Activated T-cell treated with anti-CD3 and anti-CD28 coated beads, Interleukin-2, amount 50 U/mL, for 24 hours (primary cell): ENCODE measurements around the gene MACROD1.

ENCODE experiments used
- DNase-seq: peaks from one replicate; pipeline ENCODE4 v3.0.0-alpha.2; 2020
- H3K27ac Mint-ChIP-seq: 2 replicates; pipeline ENCODE4 v1.8.0; 2020; ENCODE audit warnings: mild to moderate bottlenecking, mixed read lengths
- H3K27me3 Mint-ChIP-seq: 2 replicates; pipeline ENCODE4 v1.8.0; 2020; ENCODE audit warnings: mixed read lengths
- H3K36me3 Mint-ChIP-seq: 2 replicates; pipeline ENCODE4 v1.8.0; 2020; ENCODE audit warnings: low read depth, mixed read lengths
- H3K4me1 Mint-ChIP-seq: 2 replicates; pipeline ENCODE4 v1.8.0; 2020; ENCODE audit warnings: low read depth, mixed read lengths
- H3K4me3 Mint-ChIP-seq: 2 replicates; pipeline ENCODE4 v1.8.0; 2020; ENCODE audit warnings: mild to moderate bottlenecking, moderate library complexity, mixed read lengths
- H3K9me3 Mint-ChIP-seq: 2 replicates; pipeline ENCODE4 v1.8.0; 2020; ENCODE audit warnings: mixed read lengths

Gene MACROD1

GRCh38 chr11:64081745-64082442, 84.0 kb downstream of the MACROD1 start:
- DNase-seq: no peak
- Mint-ChIP-seq H3K4me1 (no peaks in the 10 kb centered on the region), H3K27me3 (no peaks in the 10 kb centered on the region), H3K4me3 (no peak overlapping the region), H3K27ac (no peak overlapping the region), H3K9me3 (no peaks in the 10 kb centered on the region), H3K36me3 (no peaks in the 10 kb centered on the region)

GRCh38 chr11:64080390-64080789, 85.5 kb downstream of the MACROD1 start:
- Mint-ChIP-seq H3K4me1 (no peaks in the 10 kb centered on the region), H3K27ac (no peak overlapping the region), H3K27me3 (no peaks in the 10 kb centered on the region), H3K9me3 (no peaks in the 10 kb centered on the region), H3K36me3 (no peaks in the 10 kb centered on the region), H3K4me3 (no peak overlapping the region)
- DNase-seq: no peak

GRCh38 chr11:64078905-64079304, 87.0 kb downstream of the MACROD1 start:
- Mint-ChIP-seq H3K4me3 (no peak overlapping the region), H3K27me3 (no peaks in the 10 kb centered on the region), H3K36me3 (no peaks in the 10 kb centered on the region), H3K27ac (no peak overlapping the region), H3K9me3 (no peaks in the 10 kb centered on the region), H3K4me1 (peaks cover 4% of the 10 kb centered on the region)
- no peak for DNase-seq

- H3K4me3 Mint-ChIP-seq: no peak overlapping the region
- no peaks in the 10 kb centered on the region for H3K9me3 Mint-ChIP-seq
- no peaks in the 10 kb centered on the region for H3K36me3 Mint-ChIP-seq
- DNase-seq: no peak
- no peak overlapping the region for H3K27ac Mint-ChIP-seq
- peaks cover 4% of the 10 kb centered on the region for H3K4me1 Mint-ChIP-seq
- no peaks in the 10 kb centered on the region for H3K27me3 Mint-ChIP-seq
Measured at GRCh38 chr11:64078284-64078683, 87.6 kb downstream of the MACROD1 start.

GRCh38 chr11:64077607-64078006, 88.3 kb downstream of the MACROD1 start:
- Mint-ChIP-seq H3K9me3 (no peaks in the 10 kb centered on the region), H3K36me3 (no peaks in the 10 kb centered on the region), H3K27me3 (no peaks in the 10 kb centered on the region), H3K27ac (no peak overlapping the region), H3K4me3 (no peak overlapping the region), H3K4me1 (peaks cover 4% of the 10 kb centered on the region)
- DNase-seq: no peak

- H3K27me3 Mint-ChIP-seq: no peaks in the 10 kb centered on the region
- DNase-seq: no peak
- H3K36me3 Mint-ChIP-seq: no peaks in the 10 kb centered on the region
- no peak overlapping the region for H3K27ac Mint-ChIP-seq
- H3K4me1 Mint-ChIP-seq: peaks cover 4% of the 10 kb centered on the region
- no peaks in the 10 kb centered on the region for H3K9me3 Mint-ChIP-seq
- no peak overlapping the region for H3K4me3 Mint-ChIP-seq
Measured at GRCh38 chr11:64076758-64077157, 89.2 kb downstream of the MACROD1 start.

DNA sequence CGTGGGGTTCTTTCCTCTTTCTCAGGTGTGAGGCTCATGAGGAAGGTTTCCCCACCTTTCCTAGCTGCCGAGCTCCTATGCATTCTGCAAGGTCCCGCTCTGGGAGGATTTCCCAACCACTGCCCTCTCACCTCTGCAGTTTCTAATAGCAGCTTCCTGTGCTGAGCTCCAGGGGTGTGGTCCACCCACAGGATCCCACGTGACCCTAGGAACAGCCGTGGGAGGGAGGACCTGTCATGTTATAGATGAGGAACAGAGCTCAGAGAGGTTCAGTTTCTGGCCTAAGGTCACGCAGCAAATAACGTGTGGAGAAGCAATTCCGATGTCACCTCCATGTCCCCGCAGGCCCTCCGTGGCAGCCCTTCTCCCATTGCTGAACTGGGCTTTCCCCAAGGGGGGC, 91.7 kb downstream of the MACROD1 start:
- no peaks in the 10 kb centered on the region for H3K36me3 Mint-ChIP-seq
- H3K27me3 Mint-ChIP-seq: no peaks in the 10 kb centered on the region
- H3K4me1 Mint-ChIP-seq: peaks cover 4% of the 10 kb centered on the region
- no peaks in the 10 kb centered on the region for H3K9me3 Mint-ChIP-seq
- no peak overlapping the region for H3K27ac Mint-ChIP-seq
- H3K4me3 Mint-ChIP-seq: no peak overlapping the region
- DNase-seq: no peak

DNA sequence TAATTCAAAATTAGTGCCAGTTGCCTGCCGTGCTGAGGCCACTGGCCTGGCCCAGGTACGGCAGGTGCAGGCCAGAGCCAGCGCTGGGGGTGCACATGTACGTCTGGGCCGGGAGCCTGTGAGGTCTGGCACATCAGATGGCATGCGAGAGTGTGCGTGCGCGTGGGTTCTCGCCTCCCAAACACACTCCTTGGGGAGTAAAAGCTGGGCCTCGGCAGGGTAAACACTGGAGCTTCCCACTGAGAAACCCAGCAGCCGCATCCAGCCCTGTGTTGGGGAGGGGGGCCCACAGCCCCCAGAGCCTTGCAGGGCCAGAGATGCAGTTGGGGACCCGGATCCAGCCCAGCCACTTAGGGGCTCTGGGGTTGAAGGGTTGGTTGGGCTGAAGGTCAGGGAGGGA, 92.4 kb downstream of the MACROD1 start:
- Mint-ChIP-seq H3K36me3 (no peaks in the 10 kb centered on the region), H3K9me3 (no peaks in the 10 kb centered on the region), H3K4me1 (peaks cover 4% of the 10 kb centered on the region)

DNA sequence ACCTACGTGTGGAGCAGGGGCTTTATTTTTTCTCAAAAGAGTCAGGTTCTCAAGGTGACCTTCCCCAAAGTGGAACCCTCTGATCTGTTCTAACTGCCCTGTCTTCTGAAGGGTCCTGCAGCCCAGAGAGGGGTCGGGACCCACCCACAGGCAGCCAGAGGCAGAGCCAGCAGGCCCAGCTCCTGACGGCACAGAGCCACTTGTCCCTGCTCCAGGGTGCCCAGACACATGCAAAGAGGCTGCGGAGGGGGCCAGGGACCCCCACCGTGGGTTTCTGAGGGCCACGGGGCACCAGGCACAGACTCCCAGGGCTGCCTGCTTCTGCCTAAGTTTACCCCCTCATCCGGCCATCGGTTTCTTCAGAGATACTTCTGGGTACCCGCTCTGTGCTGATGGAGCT, 93.0 kb downstream of the MACROD1 start:
- Mint-ChIP-seq H3K36me3 (no peaks in the 10 kb centered on the region), H3K27ac (no peak overlapping the region), H3K27me3 (no peaks in the 10 kb centered on the region), H3K4me3 (no peak overlapping the region), H3K4me1 (peaks cover 6% of the 10 kb centered on the region), H3K9me3 (no peaks in the 10 kb centered on the region)
- no peak for DNase-seq

More for the DNA sequence above, 92.4 kb downstream of the MACROD1 start:
- no peaks in the 10 kb centered on the region for H3K27me3 Mint-ChIP-seq
- DNase-seq: no peak
- no peak overlapping the region for H3K27ac Mint-ChIP-seq
- H3K4me3 Mint-ChIP-seq: no peak overlapping the region

DNA sequence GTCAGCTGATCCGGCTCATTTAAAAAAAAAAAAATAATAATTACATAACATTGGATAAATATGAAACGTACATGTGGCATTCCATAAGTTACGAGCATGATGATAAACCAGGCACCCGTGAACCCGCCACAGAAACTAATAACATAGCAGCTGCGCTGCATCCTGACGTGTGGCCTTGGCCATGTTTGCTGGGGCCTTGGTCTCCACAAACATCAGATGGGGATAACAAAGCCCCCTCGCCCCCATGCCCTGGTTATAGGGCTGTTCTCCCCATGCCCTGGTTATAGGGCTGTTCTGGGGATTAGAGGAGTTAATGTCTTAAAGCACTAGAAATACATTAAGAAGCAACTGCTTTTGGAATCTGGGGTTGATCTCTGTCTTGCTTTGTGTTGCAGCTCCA, 93.5 kb downstream of the MACROD1 start:
- no peaks in the 10 kb centered on the region for H3K36me3 Mint-ChIP-seq
- H3K27ac Mint-ChIP-seq: no peak overlapping the region

GRCh38 chr11:64071849-64072248, 94.1 kb downstream of the MACROD1 start:
- H3K4me1 Mint-ChIP-seq: peaks cover 8% of the 10 kb centered on the region
- DNase-seq: no peak
- no peaks in the 10 kb centered on the region for H3K27me3 Mint-ChIP-seq
- no peak overlapping the region for H3K27ac Mint-ChIP-seq
- H3K4me3 Mint-ChIP-seq: no peak overlapping the region
- no peaks in the 10 kb centered on the region for H3K9me3 Mint-ChIP-seq
- no peaks in the 10 kb centered on the region for H3K36me3 Mint-ChIP-seq

More for the DNA sequence above, 93.5 kb downstream of the MACROD1 start:
- Mint-ChIP-seq H3K4me1 (peaks cover 8% of the 10 kb centered on the region), H3K27me3 (no peaks in the 10 kb centered on the region), H3K9me3 (no peaks in the 10 kb centered on the region), H3K4me3 (no peak overlapping the region)
- DNase-seq: no peak

GRCh38 chr11:64070314-64070681, 95.6 kb downstream of the MACROD1 start:
- Mint-ChIP-seq H3K36me3 (no peaks in the 10 kb centered on the region), H3K4me3 (no peak overlapping the region), H3K27ac (no peak overlapping the region), H3K9me3 (no peaks in the 10 kb centered on the region), H3K4me1 (peaks cover 8% of the 10 kb centered on the region), H3K27me3 (no peaks in the 10 kb centered on the region)
- DNase-seq: no peak

DNA sequence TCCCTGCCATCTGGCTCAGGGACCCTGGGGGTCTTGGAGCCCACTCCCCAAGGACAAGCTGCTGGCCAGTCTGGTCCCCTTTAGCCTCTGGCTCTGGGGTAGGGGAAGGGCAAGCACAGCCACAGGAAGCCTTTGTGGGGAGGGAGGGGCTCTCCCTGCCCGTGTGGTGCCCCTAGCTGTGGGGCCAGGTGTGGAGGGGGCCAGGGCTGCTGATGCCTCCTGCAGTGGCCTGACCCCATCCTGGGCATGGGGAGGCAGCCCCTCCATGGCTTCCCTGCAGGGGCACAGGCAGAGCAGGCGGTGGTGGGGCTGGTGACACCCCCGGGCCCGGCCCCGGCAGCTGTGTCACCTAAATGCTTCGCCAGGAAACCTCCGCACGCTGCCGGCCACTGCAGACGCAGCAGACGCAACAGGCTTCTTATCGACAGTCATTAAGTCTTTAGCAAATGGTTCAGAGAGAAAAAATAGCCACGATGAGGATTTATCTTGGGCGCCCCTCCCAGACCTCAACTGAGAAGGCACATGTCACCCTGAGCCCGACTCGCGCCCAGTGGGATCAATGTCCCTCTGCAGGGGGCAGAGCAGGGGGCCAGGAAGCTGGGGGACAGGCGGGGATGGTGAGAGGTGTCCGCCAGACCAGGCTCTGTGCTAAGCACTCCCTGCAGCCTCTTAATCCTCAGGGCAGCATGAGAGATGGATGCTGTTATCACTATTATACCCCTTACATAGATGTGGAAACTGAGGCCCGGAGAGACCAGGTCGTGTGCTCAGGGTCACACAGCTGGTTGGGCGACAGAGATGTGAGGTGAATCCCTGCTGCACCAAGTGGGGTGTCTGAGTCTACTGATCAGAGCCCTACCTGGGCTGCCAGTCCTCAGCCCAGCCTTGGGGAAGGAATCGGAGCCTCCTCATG, 96.3 kb downstream of the MACROD1 start:
- peaks cover 8% of the 10 kb centered on the region for H3K4me1 Mint-ChIP-seq
- H3K27me3 Mint-ChIP-seq: no peaks in the 10 kb centered on the region
- no peaks in the 10 kb centered on the region for H3K36me3 Mint-ChIP-seq

DNA sequence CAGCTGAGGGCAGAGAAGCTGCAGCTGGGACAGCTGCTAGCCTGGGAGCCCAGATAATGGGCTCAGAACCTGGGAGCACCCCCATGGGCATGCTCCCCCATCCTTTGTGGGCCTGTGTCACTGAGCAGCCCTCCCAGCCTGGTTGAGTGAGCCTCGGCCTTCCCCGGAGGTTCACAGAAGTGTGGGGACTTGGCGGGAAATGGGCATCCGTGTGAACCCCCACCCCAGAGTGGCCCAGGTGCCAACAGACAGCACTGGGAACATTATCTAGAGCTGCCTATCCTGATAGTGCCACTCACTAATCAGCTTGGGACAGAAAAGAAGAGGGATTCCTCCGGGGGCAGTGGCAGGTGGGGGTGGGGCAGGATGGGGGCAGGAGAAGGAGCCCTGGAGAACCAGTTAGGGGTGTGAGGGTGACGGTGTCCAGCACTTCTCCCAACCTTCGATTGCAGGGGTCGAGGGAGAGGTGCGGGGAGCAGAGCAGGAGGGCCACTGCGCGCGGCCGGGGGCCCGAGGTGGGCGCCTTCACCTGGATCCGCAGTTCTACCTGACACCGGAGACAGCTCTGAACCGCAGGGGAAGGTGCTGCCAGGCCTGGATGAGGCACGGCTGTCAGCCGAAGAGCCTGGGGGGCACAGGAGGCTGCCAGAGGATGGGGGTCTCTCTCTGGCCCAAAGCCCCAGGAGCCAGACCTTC, 97.1 kb downstream of the MACROD1 start:
- no peaks in the 10 kb centered on the region for H3K36me3 Mint-ChIP-seq
- no peak overlapping the region for H3K27ac Mint-ChIP-seq
- H3K4me1 Mint-ChIP-seq: peaks cover 4% of the 10 kb centered on the region
- no peak for DNase-seq
- H3K4me3 Mint-ChIP-seq: no peak overlapping the region
- H3K27me3 Mint-ChIP-seq: no peaks in the 10 kb centered on the region
- no peaks in the 10 kb centered on the region for H3K9me3 Mint-ChIP-seq

More for the DNA sequence above, 96.3 kb downstream of the MACROD1 start:
- no peak overlapping the region for H3K4me3 Mint-ChIP-seq
- no peak overlapping the region for H3K27ac Mint-ChIP-seq
- no peak for DNase-seq
- no peaks in the 10 kb centered on the region for H3K9me3 Mint-ChIP-seq
